HG03064 (cell line): ENCODE measurements around the gene MIPOL1.
"Not testable (repeated sequence)": the region's sequence is repeated elsewhere in the genome, so short reads cannot be mapped to it uniquely, and the experiment has no call there.

Experiments used
- ATAC-seq: cut with Tn5 transposase; IDR thresholded peaks from one replicate; pipeline ENCODE4 v1.9.1; 2021; ENCODE audit warnings: low read depth; ENCODE audit not compliant: unreplicated experiment

Gene MIPOL1

DNA sequence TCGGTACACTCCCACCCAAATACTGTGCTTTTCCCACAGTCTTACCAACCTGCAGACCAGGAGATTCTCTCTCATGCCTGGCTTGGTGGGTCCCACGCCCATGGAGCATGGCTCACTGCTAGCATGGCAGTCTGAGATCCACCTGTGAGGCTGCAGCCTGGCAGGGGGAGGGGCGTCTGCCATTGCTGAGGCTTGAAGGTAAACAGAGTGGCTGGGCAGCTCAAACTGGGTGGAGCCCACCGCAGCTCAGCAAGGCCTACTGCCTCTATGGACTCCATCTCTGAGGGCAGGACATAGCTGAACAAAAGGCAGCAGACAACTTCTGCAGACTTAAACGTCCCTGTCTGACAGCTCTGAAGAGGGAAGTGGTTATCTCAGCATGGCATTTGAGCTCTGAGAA is 304.1 kb downstream of the MIPOL1 start:
- ATAC-seq = no peak

DNA sequence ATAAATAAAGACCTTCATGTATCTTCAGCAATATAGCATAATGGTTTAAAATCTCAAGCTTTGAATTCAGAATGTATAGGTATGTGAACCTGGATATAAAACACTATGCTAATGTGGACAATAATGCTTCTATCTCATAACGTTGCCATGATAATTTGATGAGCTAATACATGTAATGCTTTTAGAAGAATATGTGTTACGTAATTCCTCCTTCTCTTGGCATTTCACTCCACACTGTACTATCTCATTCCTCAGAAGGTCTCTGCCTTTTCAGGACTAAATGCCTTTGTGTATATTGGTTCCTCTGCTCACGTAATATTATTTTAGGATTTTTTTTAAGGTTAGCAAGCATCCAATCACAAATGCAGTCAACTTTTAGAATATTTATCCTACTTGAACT is 310.8 kb downstream of the MIPOL1 start:
- ATAC-seq = no peak

DNA sequence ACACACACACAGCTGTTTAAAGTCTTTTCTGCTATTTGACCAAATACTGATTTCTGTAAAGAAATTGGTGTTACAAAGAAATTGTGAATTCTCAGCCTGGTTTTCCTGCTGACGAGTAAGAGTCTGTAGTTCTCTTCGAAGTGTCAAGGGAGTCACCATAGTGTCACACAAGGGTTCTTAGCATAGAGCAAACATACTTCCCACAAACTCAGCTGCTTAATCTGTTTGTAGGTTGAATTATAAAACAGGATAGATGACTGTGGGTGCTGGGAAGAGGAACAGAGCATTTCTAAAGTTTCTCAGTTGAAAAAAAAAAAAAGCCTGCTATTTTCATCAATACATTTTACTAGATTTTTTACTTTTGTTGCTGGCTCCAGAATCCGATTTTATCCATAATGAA is 314.4 kb downstream of the MIPOL1 start:
- no peak for ATAC-seq

DNA sequence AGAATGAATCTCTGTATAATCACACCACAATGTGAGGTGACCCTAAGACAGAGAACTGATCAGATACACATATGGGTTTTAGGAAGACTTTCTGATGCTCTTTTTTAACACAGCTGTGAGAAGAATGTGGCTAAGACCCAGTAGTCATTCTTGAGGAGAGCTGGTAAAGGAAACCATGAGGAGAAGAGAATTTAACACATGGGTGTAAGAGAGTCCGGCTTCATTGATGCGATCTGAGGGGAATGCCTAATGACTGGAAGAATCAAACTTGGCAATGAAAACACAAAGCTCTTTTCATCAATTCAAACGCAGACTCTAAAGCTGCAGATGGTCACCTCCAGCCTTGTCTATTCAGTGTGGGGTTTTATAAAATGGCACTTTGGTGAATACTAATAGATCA is 318.0 kb downstream of the MIPOL1 start:
- ATAC-seq = no peak

DNA sequence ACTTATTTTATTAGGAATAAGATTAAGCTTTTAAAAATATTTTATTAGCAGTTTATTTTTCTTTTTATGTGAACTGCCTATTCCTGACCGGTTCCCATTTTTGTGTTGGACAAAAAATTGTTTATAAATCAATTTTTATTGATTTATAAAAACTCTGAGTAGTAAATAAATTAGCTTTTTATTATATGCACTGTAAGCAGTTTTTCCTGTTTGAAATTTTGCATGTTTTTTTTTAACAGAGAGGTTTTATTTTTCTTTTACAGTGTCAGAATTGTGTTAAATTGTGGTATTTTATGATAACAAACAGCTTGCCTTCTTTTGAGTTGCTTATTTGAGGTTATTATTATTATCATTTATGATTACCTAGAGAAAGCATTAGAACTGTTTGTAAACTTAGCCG is 329.3 kb downstream of the MIPOL1 start:
- no peak for ATAC-seq

DNA sequence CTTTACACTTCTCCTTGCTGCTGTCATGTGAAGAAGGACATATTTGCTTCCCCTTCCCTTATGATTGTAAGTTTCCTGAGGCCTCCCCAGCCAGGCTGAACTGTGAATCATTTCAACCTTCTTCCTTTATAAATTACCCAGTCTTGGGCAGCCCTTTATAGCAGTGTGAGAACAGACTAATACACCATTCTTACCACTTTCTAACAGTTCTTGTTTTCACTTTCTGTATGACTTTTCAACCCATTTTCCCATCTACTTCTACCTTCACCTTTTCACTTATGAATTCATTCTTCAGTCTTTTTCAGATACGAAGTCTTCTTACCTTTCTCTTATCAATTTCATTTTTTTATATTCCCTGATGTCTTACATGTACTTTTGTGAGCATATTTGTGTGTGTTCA is 342.3 kb downstream of the MIPOL1 start:
- no peak for ATAC-seq

DNA sequence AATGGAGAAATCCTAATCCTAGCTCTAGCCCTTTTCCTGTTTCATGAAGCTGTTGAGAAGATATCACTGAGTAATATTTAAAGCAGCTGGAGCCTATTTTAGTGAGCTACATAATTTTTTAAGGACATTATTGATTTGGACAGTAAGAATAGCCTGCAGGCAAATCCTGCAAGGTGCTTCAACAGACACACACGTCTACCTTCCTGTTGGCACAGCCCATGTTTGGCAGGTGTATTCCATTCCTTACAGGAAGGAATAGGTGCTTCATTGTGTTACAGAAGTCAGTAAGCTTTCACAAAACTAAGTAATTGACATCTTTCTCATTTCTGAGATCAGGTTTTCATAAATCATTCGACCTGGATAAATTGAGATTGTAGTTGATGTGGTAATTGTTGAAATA is 346.7 kb downstream of the MIPOL1 start:
- ATAC-seq = no peak

DNA sequence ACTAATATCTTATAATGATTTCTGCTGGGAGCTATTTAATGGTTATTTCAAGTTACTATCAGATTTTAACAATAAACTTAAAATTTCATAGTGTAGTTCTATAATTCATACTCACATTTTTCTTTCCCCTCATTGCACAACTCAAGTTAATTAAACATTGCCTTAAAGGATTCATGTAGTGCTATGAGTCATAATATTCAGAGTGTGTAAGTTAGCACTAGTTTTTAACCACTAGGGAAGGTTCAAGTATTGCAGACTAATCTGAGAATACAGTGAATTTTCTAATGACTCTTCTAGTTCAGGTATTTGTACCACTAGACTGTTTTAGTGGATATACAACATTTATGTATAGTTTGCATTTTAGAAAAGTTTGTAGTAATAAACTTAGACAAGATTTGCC is 347.4 kb downstream of the MIPOL1 start:
- no peak for ATAC-seq

DNA sequence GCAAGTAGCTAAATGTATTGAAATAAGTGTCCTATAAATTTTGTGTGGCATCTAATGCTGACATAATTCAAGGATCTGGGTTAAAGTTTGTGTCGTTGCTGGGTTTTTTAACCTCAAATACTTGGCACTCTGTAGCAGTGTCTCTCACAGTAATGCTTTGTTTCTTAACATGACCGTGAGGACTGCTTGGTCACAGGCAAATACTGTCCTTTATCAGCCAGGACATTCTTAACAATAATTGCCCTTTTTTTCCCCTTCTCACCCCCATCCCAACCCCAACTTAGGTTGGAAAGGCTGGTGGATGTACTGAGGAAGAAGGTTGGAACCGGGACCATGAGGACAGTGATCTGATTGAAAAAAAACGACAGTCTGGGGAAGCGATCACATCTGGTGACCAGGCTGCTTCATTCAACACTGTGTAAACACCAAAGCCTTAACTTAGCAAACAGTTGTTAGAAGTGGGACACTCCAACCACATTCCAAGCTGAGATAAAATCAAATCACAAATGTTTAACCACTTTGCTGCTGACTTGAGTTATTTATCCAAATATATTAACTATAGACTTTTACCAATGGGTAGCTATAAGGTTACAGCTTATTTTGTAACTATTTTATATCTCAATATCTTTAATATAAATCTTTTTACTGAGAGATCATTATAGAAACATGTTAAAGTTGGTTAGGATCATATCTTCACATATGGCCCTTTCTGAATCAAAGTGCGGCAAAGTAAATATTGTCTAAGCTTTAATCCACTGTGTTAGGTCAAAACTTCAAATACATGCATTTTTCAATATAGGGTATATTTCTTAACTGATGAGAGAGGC is 349.1 kb downstream of the MIPOL1 start:
- ATAC-seq = no peak

DNA sequence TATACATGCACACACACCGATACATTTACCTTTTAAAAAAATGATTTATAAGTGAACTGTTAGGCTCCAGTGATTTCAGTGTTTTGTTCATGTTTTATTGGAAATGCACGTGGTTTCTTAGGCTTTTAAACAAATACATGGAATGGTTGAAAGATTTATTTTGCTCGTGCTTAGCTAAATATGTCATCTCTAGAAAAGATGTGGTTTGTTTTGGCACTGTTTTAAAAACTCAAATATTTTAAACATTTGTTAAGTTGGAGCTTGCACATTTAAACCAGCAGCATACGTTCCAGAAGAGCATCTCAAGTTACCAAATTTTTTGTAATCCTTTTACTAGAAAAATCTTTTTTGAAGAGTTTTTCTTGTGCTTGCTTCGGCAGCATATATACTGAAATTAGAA is 352.8 kb downstream of the MIPOL1 start:
- no peak for ATAC-seq

DNA sequence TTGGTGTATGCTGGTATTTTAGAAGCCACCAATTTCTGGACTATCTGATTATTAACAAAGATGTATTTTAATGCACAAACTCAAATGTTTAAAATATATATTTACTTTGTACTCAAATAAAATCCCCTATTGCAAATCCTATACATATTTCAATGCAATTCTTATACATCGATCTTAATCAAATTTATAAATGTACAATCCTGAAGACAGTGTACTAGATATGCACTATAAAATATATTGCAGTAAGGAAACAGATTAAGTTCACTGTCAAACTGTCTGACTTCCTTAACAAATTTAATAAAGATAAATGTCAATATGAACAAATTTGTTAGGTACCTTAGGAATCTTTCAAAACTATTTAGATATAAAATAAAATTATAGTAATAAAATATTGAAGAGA is 353.4 kb downstream of the MIPOL1 start:
- no peak for ATAC-seq

DNA sequence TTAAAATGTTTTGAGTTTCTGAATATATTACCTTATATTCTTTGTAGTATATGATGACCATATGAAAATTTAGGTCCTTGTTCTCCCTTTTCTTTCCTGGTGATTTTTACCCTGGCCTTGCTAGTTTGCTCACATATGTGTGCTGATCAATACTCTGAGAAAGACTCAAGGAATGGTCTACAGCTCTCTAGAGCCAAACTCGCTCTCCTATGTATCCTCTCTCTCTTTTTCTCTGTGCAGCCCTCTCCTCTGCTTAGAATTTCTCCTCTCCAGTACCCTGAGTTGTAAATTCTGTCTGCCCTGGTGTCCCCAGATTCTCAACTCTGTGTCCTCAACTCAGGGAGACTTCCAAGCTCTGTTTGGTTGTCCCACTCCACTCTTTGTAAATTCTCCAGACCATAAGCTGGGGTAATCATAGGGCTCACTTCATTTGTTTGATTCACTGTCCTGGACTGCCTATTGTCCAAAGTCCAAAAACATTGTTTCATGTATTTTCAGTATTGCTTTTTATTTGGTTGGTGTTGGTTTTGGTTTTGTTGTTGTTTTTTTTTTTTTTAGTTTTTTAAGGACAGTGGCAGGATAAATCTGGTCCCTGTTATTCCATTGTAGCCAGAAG is 356.3 kb downstream of the MIPOL1 start:
- no peak for ATAC-seq

DNA sequence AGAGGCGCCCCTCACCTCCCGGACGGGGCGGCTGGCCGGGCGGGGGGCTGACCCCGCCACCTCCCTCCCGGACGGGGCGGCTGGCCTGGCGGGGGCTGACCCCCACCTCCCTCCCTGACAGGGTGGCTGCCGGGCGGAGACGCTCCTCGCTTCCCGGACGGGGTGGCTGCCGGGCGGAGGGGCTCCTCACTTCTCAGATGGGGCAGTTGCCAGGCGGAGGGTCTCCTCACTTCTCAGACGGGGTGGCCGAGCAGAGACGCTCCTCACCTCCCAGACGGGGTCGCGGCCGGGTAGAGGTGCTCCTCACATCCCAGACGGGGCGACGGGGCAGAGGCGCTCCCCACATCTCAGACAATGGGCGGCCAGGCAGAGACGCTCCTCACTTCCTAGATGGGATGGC is 357.9 kb downstream of the MIPOL1 start:
- ATAC-seq = not testable (repeated sequence)

DNA sequence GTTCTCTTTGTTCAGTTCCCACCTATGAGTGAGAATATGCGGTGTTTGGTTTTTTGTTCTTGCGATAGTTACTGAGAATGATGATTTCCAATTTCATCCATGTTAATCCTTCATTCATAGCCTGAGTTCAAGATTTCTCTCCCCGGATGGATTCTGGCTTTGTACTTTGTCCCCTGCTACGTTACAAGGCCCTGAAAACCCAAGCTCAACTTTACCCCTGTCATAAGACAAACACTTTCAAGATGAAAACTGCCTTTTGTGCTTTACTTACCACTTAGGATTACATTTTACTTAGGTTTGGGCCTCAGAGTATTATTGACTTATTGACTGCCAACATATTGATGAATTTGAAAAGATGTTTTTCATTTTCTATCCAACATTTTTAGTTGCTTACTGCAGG is 361.0 kb downstream of the MIPOL1 start:
- no peak for ATAC-seq

DNA sequence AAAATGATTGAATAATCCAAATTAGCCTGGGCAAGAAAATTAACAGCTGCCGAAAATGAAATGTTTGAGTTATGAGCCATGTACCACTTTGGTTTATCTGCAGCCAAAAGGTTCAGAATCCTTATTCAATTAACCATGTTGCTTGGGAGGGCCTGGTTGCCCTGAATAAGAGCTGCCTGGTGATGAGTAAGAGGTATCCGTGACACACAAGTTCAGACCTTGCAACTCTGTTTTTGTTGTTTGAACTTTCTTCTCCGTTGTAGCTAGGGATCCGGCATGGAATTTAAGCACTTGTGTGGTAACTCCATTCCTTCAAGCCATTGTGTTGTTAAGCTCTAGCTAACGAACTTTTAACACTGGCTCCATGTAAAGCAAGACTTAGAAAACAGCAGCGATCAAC is 361.6 kb downstream of the MIPOL1 start:
- ATAC-seq = no peak

DNA sequence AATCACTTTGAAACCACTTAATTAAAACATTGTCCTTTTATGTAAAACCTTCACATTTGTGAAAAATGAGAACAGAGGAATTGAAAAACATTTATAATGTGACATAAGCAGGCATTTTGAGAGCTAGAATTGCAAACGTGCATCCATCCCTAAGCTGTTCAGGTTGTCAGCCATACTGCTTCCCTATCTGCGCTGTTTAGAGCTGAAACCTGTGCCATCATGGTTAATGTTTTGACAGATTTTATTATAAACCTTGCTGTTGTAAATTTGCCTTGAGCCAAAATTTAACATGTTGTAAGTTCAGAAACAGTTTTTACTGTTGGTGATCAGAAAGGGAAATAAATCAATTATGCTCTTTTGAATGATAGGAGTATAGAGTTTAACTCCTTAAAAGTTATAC is 365.5 kb downstream of the MIPOL1 start:
- no peak for ATAC-seq

DNA sequence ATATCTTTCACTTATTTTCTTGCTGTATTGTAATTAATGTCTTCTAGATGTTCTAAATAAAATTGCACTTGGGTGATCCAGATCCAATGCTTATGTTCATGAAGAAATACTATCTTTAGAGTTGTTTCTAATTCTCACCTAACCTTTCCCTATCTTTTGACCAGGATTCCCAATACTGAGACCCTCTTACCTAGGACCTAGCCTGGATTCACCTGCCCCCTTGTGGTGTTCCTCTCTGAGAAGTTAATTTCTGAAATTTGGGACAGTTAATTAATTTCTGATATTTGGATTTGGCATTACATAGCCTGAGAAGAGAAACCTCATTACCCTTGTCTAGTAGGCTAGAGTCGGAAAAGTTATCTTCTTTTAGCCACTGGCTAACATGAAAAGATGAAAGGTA is 367.8 kb downstream of the MIPOL1 start:
- ATAC-seq = no peak

DNA sequence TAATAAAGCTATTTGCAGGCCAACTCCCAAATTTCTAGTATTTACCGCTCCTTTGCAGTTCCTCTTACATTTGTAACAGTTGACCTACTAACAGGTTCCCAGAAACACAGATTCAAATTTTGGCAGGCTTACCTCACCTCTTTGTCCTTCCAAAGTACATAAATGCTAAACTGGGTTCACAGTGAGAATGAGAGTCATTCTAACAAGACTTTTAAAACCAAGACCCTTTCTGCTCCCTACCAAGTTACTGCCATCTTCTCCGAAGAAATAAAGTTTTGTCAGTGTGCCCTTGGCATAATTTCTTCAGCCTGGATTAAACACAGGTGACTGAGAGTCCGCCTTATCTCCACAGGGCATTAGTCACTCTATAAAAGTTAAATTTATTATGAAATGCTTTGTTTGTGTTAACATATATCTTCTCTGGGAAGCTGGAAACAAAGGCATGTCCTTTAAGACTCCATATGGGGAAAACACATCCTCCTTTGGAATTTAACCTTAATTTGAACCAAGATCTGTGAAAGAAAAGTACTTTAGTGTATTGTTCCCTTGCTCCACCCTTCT is 369.2 kb downstream of the MIPOL1 start:
- no peak for ATAC-seq

DNA sequence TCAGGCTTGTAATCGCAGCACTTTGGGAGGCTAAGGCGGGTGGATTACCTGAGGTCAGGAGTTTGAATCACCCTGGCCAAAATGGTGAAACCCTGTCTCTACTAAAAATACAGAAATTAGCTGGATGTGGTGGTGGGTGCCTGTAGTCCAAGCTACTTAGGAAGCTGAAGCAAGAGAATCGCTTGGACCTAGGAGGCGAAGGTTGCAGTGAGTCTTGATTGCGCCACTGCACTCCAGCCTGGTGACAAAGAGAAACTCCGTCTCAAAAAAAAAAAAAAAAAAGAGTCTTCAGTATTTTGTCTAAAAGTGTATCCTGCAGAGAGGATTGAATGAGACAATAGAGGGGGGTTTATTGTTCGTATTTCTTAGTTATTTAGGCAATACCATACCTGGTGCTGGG is 372.0 kb downstream of the MIPOL1 start:
- ATAC-seq = no peak

DNA sequence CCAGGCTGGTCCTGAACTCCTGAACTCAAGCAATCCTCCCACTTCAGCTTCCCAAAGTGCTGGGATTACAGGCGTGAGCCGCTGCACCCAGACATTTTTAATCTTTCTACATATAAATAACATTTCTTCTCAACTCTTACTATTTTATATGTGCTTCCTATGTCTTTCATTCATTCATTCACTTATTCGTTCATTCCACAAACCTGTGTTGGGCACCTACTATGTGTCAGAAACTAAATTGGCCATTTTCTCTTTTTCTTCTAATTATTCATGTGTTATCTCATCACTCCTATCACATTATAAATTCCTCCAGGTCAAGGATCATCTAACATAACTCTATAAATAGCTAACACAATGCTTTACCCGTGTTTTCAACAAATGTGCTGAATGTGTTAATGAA is 373.7 kb downstream of the MIPOL1 start:
- no peak for ATAC-seq

DNA sequence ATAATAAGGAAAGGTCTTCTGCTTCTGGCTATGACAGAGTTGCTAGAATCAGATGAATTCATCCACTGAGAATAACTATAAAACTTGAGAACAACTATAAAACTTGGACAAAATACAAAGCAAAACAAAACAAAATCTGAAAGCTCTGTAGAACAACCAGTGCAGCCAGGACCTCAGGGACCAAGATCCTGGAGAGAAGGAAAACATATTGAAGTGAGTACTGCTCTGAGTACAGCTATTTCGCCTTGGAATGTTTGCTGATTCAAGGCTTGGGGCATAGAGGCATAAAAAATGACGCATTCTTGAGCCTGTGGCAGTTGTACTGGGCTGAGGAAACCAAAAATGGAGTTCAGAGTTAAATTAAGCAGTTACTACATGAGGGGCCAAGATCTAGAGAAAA is 375.6 kb downstream of the MIPOL1 start:
- ATAC-seq = no peak

DNA sequence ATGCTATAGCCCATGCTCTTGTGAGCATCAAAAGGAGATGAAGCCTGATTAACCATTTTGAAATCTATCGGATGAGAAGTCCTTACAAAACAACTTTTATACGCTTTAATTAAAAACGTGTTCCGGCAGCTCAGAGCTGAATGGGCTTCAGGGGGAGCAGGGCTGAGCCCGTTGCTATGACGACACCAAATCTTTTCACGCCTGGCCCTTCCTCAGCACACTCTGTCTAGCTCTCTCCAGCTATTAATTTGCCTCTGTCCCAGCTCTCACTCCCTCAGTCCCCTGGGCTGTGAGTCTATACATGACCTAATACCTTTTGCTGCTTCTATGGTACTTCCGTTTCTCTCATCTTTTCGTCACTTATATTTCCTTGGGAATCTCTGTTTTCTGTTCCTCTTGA is 381.5 kb downstream of the MIPOL1 start:
- no peak for ATAC-seq
